ENCODE measurements around the gene OR10J4. TPM values are rescaled to one million over a fixed set of nuclear protein-coding genes. Genes with fewer than 3 reads are reported as not detected.

Gene OR10J4
- polyA plus RNA-seq, 1 donor (not counting 4 experiments of a cell fraction or from before 2014, with no cell fraction given), result not detected

DNA sequence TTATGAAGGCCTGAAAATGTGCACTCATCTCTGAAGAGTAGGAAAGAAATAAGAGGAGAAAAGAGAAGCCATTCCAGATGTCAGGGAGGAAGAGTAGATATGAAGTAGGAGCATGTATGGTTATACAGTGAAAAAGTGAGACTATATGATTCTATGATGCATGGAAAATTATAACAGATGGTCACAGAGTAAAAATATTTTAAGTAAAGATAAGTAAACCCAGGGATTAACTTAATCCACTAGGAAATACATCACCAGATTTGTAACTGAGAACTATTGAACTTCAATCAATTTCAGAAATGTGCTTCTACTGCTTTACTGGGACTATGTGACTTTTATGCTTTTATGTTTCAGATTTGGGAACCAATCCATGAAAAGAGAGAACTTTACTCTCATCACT lies 7.4 kb downstream of the OR10J4 start, which contains the start of gene OR10J1:
TSS of gene OR10J1 (plus strand) at position 301 of the 400 bp plus-strand sequence. CDS start at position 371, 70 bp downstream.
- H3K9me3 ChIP-seq (ENCODE audit: control insufficient read depth, low read depth, low read length), result no peaks in the 10 kb centered on the region
- no peak within 1 kb of the TSS for H3K4me2 ChIP-seq (ENCODE audit: control insufficient read depth, extremely low read depth, insufficient read depth, low read depth, low read length)
- dilution Hi-C loops (cut with MboI; ENCODE audit: extremely low pct_ligation_motif_present, low sequenced_read_pairs), result no loop called here

DNA sequence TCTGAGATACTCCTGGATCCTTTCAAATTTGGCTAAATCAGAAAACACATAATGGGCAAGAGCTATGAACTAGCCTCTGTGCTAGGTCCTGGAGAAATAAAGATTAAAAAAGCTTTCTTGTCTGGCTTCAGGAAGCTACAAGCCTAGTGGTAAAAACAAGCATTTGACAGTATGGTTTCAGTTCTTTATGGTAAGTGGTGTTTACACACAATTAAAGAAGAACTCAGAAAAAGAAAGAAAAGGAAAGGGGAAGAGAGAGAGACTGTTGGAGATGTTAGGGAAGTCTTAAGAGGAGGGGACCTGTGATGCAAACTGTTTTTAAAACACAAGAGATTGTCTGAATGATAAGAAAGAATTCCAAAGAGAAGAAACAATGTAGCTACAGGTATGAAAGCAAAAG lies 9.4 kb downstream of the OR10J4 start:
- FAIRE-seq, result no peak

More for the DNA sequence above, 7.4 kb downstream of the OR10J4 start, which contains the start of gene OR10J1:
- DNase-seq (ENCODE audit: low read depth, low spot score) (no peak), FAIRE-seq (no peak)
- H3K4me3 ChIP-seq (ENCODE audit: control insufficient read depth in 2 of 3, extremely low read depth in 1 of 3, insufficient read depth in 2 of 3, low read depth in 1 of 3, low read length in 3 of 3), result no peak within 1 kb of the TSS
- H3K9me1 ChIP-seq (ENCODE audit: control insufficient read depth, extremely low read depth, insufficient read depth, low read length), result no peaks in the 10 kb centered on the region
- no peaks in the 10 kb centered on the region for H3K4me1 ChIP-seq (ENCODE audit: control insufficient read depth, extremely low read depth, insufficient read depth, low read length)
- no peaks in the 10 kb centered on the region for H3K27me3 ChIP-seq (ENCODE audit: control insufficient read depth, extremely low read depth, insufficient read depth, low read length)
- TF ChIP-seq EZH2 (IDR thresholded peaks at IDR 0.05; ENCODE audit: low read length), result no peak
- TF ChIP-seq, protein P1, sequence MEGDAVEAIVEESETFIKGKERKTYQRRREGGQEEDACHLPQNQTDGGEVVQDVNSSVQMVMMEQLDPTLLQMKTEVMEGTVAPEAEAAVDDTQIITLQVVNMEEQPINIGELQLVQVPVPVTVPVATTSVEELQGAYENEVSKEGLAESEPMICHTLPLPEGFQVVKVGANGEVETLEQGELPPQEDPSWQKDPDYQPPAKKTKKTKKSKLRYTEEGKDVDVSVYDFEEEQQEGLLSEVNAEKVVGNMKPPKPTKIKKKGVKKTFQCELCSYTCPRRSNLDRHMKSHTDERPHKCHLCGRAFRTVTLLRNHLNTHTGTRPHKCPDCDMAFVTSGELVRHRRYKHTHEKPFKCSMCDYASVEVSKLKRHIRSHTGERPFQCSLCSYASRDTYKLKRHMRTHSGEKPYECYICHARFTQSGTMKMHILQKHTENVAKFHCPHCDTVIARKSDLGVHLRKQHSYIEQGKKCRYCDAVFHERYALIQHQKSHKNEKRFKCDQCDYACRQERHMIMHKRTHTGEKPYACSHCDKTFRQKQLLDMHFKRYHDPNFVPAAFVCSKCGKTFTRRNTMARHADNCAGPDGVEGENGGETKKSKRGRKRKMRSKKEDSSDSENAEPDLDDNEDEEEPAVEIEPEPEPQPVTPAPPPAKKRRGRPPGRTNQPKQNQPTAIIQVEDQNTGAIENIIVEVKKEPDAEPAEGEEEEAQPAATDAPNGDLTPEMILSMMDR (optimal IDR thresholded peaks at IDR 0.05 in 1 of 3, IDR thresholded peaks at IDR 0.05 in 1 of 3, conservative IDR thresholded peaks at IDR 0.05 in 1 of 3; ENCODE audit: extremely low read depth in 1 of 3, insufficient read depth in 2 of 3, low read length in 3 of 3), result no peak
- H4K20me1 ChIP-seq (ENCODE audit: control insufficient read depth, extremely low read depth, insufficient read depth, low read length), result no peaks in the 10 kb centered on the region
- no peak within 1 kb of the TSS for H2AFZ ChIP-seq (ENCODE audit: control insufficient read depth, low read length)
- no peak within 1 kb of the TSS for H3K9ac ChIP-seq (ENCODE audit: control insufficient read depth, extremely low read depth, insufficient read depth, low read length)
- no peaks in the 10 kb centered on the region for H3K36me3 ChIP-seq (ENCODE audit: control insufficient read depth in 2 of 2, extremely low read depth in 1 of 2, insufficient read depth in 2 of 2, low read length in 2 of 2)
- no peaks in the 10 kb centered on the region for H3K79me2 ChIP-seq (ENCODE audit: control insufficient read depth, insufficient read depth, low read length)
- H3K27ac ChIP-seq (ENCODE audit: control insufficient read depth, insufficient read depth, low read length), result no peak within 1 kb of the TSS

More for the DNA sequence above, 9.4 kb downstream of the OR10J4 start:
- Histone ChIP-seq H3K27me3 (ENCODE audit: control insufficient read depth, extremely low read depth, insufficient read depth, low read length) (no peaks in the 10 kb centered on the region), H3K9me3 (ENCODE audit: control insufficient read depth, low read depth, low read length) (no peaks in the 10 kb centered on the region), H3K4me1 (ENCODE audit: control insufficient read depth, extremely low read depth, insufficient read depth, low read length) (no peaks in the 10 kb centered on the region), H3K4me3 (ENCODE audit: control insufficient read depth in 2 of 3, extremely low read depth in 1 of 3, insufficient read depth in 2 of 3, low read depth in 1 of 3, low read length in 3 of 3) (no peak overlapping the region), H3K9me1 (ENCODE audit: control insufficient read depth, extremely low read depth, insufficient read depth, low read length) (no peaks in the 10 kb centered on the region), H3K79me2 (ENCODE audit: control insufficient read depth, insufficient read depth, low read length) (no peaks in the 10 kb centered on the region), H2AFZ (ENCODE audit: control insufficient read depth, low read length) (no peak overlapping the region), H4K20me1 (ENCODE audit: control insufficient read depth, extremely low read depth, insufficient read depth, low read length) (no peaks in the 10 kb centered on the region), H3K4me2 (ENCODE audit: control insufficient read depth, extremely low read depth, insufficient read depth, low read depth, low read length) (no peak overlapping the region), H3K36me3 (ENCODE audit: control insufficient read depth in 2 of 2, extremely low read depth in 1 of 2, insufficient read depth in 2 of 2, low read length in 2 of 2) (no peaks in the 10 kb centered on the region), H3K27ac (ENCODE audit: control insufficient read depth, insufficient read depth, low read length) (no peak overlapping the region), H3K9ac (ENCODE audit: control insufficient read depth, extremely low read depth, insufficient read depth, low read length) (no peak overlapping the region)
- TF ChIP-seq, protein P1 (optimal IDR thresholded peaks at IDR 0.05 in 1 of 3, IDR thresholded peaks at IDR 0.05 in 1 of 3, conservative IDR thresholded peaks at IDR 0.05 in 1 of 3; ENCODE audit: extremely low read depth in 1 of 3, insufficient read depth in 2 of 3, low read length in 3 of 3), result no peak
- TF ChIP-seq EZH2 (IDR thresholded peaks at IDR 0.05; ENCODE audit: low read length), result no peak
- no peak for DNase-seq (ENCODE audit: low read depth, low spot score)
- dilution Hi-C loops (cut with MboI; ENCODE audit: extremely low pct_ligation_motif_present, low sequenced_read_pairs), result no loop called here
